Bronchial epithelial cell (primary cell): Measurements from ENCODE around the gene TEX29. TPM values are rescaled to one million over a fixed set of nuclear protein-coding genes. Genes with fewer than 3 reads are reported as not detected.

Experiments used
- DNase-seq: peaks from one replicate; pipeline ENCODE4 v3.0.0-alpha.2; 2010; ENCODE audit warnings: low read depth
- FAIRE-seq: peaks from 2 replicates; lab custom pipeline; 2011; peaks lifted over from hg19 to GRCh38; lab: Jason Lieb, UNC
- H3K27me3 ChIP-seq: 2 replicates; pipeline ENCODE4 v1.5.1; 2011; ENCODE audit warnings: low read length; ENCODE audit not compliant: control insufficient read depth, insufficient read depth
- H3K36me3 ChIP-seq: 2 replicates; pipeline ENCODE4 v1.5.1; 2011; ENCODE audit warnings: low read length; ENCODE audit not compliant: control insufficient read depth, insufficient read depth
- H3K4me3 ChIP-seq: 2 replicates; pipeline ENCODE4 v1.5.1; 2011; ENCODE audit warnings: mild to moderate bottlenecking, low read depth, low read length, control low read depth
- CTCF ChIP-seq: IDR thresholded peaks from 2 replicates; pipeline ENCODE4 v1.5.1; 2011; ENCODE audit warnings: mild to moderate bottlenecking, moderate library complexity, low read length, control low read depth, inconsistent platforms; ENCODE audit not compliant: insufficient read depth, severe bottlenecking
- total RNA-seq: library from RNA; depleted of rRNA; stranded (reverse); fragments of >200 nt; gene quantifications from 2 replicates; pipeline ENCODE4 v1.2.1, GENCODE V29; 2014

Gene TEX29
- total RNA-seq, 1 donor from 2014 or later: not detected

- H3K4me3 ChIP-seq: no peak overlapping the region
- DNase-seq: no peak
- TF ChIP-seq CTCF: no peak
- FAIRE-seq: no peak
- H3K36me3 ChIP-seq: no peaks in the 10 kb centered on the region
- H3K27me3 ChIP-seq: no peaks in the 10 kb centered on the region
Measured at GRCh38 chr13:111360452-111360851, 40.0 kb downstream of the TEX29 start.

GRCh38 chr13:111361046-111361872, 40.8 kb downstream of the TEX29 start:
- TF ChIP-seq CTCF: no peak
- Histone ChIP-seq H3K36me3 (no peaks in the 10 kb centered on the region), H3K4me3 (no peak overlapping the region), H3K27me3 (no peaks in the 10 kb centered on the region)
- DNase-seq (no peak), FAIRE-seq (no peak)

GRCh38 chr13:111361873-111362648, 41.6 kb downstream of the TEX29 start:
- no peaks in the 10 kb centered on the region for H3K36me3 ChIP-seq
- FAIRE-seq (no peak), DNase-seq (no peak)
- H3K27me3 ChIP-seq: no peaks in the 10 kb centered on the region
- no peak overlapping the region for H3K4me3 ChIP-seq
- no peak for TF ChIP-seq CTCF

- Histone ChIP-seq H3K36me3 (no peaks in the 10 kb centered on the region), H3K4me3 (no peak overlapping the region), H3K27me3 (no peaks in the 10 kb centered on the region)
- FAIRE-seq (no peak), DNase-seq (no peak)
- no peak for TF ChIP-seq CTCF
Measured at GRCh38 chr13:111363121-111363520, 42.7 kb downstream of the TEX29 start.

- H3K27me3 ChIP-seq: no peaks in the 10 kb centered on the region
Measured at GRCh38 chr13:111363591-111363990, 43.1 kb downstream of the TEX29 start.

More at GRCh38 chr13:111363591-111363990, 43.1 kb downstream of the TEX29 start:
- H3K4me3 ChIP-seq: no peak overlapping the region
- TF ChIP-seq CTCF: no peak
- DNase-seq (no peak), FAIRE-seq (no peak)
- H3K36me3 ChIP-seq: no peaks in the 10 kb centered on the region
